Uterus (tissue), 2 donors: ENCODE measurements around the gene C2orf81.

Experiments
- POLR2A ChIP-seq, 2 donors: fragments of 450-650 bp; IDR thresholded peaks; one replicate each; pipeline ENCODE4 v1.6.1; 2016; ENCODE audit warnings: antibody characterized with exemption in 2 of 2, mild to moderate bottlenecking in 1 of 2, moderate library complexity in 1 of 2
- TF ChIP-seq, protein P1 (sequence below), 4 experiments: fragments of 200-600 bp in 2 of 4; fragments of 450-650 bp in 2 of 4; sonication (generic) in 2 of 4; IDR thresholded peaks; one replicate each; pipeline ENCODE4 v1.5.1; 2016 to 2019; ENCODE audit warnings: antibody characterized with exemption in 4 of 4, mild to moderate bottlenecking in 2 of 4, moderate library complexity in 1 of 4

DNA sequence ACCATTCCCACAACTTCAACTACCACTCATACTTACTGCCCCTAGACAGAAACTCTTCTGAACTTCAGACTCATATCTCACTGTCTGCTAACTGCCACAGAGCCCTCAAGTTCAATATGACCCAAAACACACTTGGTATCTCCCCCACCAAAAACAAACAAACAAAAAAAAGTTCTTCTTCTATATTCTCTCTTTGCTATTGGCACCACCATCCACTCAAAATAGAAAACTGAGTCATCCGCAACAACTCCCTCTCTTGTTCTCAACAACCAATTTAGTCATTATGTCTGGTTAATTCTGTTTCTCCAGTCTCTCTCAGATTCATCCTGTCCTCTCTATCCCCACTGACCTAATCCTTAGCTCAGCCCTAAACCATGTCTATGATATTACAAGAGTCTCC is 34.1 kb downstream of the C2orf81 start:
- TF ChIP-seq, protein P1, sequence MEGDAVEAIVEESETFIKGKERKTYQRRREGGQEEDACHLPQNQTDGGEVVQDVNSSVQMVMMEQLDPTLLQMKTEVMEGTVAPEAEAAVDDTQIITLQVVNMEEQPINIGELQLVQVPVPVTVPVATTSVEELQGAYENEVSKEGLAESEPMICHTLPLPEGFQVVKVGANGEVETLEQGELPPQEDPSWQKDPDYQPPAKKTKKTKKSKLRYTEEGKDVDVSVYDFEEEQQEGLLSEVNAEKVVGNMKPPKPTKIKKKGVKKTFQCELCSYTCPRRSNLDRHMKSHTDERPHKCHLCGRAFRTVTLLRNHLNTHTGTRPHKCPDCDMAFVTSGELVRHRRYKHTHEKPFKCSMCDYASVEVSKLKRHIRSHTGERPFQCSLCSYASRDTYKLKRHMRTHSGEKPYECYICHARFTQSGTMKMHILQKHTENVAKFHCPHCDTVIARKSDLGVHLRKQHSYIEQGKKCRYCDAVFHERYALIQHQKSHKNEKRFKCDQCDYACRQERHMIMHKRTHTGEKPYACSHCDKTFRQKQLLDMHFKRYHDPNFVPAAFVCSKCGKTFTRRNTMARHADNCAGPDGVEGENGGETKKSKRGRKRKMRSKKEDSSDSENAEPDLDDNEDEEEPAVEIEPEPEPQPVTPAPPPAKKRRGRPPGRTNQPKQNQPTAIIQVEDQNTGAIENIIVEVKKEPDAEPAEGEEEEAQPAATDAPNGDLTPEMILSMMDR (IDR thresholded peaks at IDR 0.05): no peak
- TF ChIP-seq POLR2A (IDR thresholded peaks at IDR 0.05): no peak
